ENCODE data around the gene CPNE7.

CPNE7 gene

GRCh38 chr16:89637379-89637778, 61.8 kb downstream of the CPNE7 start:
- H3K27me3 ChIP-seq (replicated peaks; ENCODE audit: control insufficient read depth, insufficient read depth, low read length, poor library complexity, severe bottlenecking) = no peaks in the 10 kb centered on the region
- H3K36me3 ChIP-seq (ENCODE audit: control insufficient read depth, insufficient read depth, low read length) = no peaks in the 10 kb centered on the region
- no peaks in the 10 kb centered on the region for H3K4me1 ChIP-seq (ENCODE audit: control insufficient read depth, insufficient read depth, low read length, poor library complexity, severe bottlenecking)
- no peak for DNase-seq
- H3K9me3 ChIP-seq (ENCODE audit: control insufficient read depth, low read length) = no peaks in the 10 kb centered on the region
- H3K27ac ChIP-seq (ENCODE audit: insufficient read depth, low read length, poor library complexity, severe bottlenecking) = no peak overlapping the region
- H3K4me3 ChIP-seq (ENCODE audit: insufficient read depth, low read depth, low read length, poor library complexity, severe bottlenecking) = no peak overlapping the region

- H3K36me3 ChIP-seq (ENCODE audit: control insufficient read depth, insufficient read depth, low read length) = no peaks in the 10 kb centered on the region
- H3K27ac ChIP-seq (ENCODE audit: insufficient read depth, low read length, poor library complexity, severe bottlenecking) = no peak overlapping the region
- no peak for DNase-seq
- no peaks in the 10 kb centered on the region for H3K9me3 ChIP-seq (ENCODE audit: control insufficient read depth, low read length)
- no peaks in the 10 kb centered on the region for H3K27me3 ChIP-seq (replicated peaks; ENCODE audit: control insufficient read depth, insufficient read depth, low read length, poor library complexity, severe bottlenecking)
- no peaks in the 10 kb centered on the region for H3K4me1 ChIP-seq (ENCODE audit: control insufficient read depth, insufficient read depth, low read length, poor library complexity, severe bottlenecking)
- no peak overlapping the region for H3K4me3 ChIP-seq (ENCODE audit: insufficient read depth, low read depth, low read length, poor library complexity, severe bottlenecking)
Measured at GRCh38 chr16:89638455-89638854, 62.9 kb downstream of the CPNE7 start.

GRCh38 chr16:89639385-89639784, 63.8 kb downstream of the CPNE7 start:
- no peak overlapping the region for H3K27ac ChIP-seq (ENCODE audit: insufficient read depth, low read length, poor library complexity, severe bottlenecking)
- DNase-seq = no peak
- H3K36me3 ChIP-seq (ENCODE audit: control insufficient read depth, insufficient read depth, low read length) = no peaks in the 10 kb centered on the region
- no peaks in the 10 kb centered on the region for H3K4me1 ChIP-seq (ENCODE audit: control insufficient read depth, insufficient read depth, low read length, poor library complexity, severe bottlenecking)
- H3K4me3 ChIP-seq (ENCODE audit: insufficient read depth, low read depth, low read length, poor library complexity, severe bottlenecking) = no peak overlapping the region
- H3K9me3 ChIP-seq (ENCODE audit: control insufficient read depth, low read length) = no peaks in the 10 kb centered on the region
- no peaks in the 10 kb centered on the region for H3K27me3 ChIP-seq (replicated peaks; ENCODE audit: control insufficient read depth, insufficient read depth, low read length, poor library complexity, severe bottlenecking)

- Histone ChIP-seq H3K4me3 (ENCODE audit: insufficient read depth, low read depth, low read length, poor library complexity, severe bottlenecking) (no peak overlapping the region), H3K36me3 (ENCODE audit: control insufficient read depth, insufficient read depth, low read length) (peaks cover 17% of the 10 kb centered on the region), H3K9me3 (ENCODE audit: control insufficient read depth, low read length) (no peaks in the 10 kb centered on the region), H3K27ac (ENCODE audit: insufficient read depth, low read length, poor library complexity, severe bottlenecking) (no peak overlapping the region), H3K27me3 (replicated peaks; ENCODE audit: control insufficient read depth, insufficient read depth, low read length, poor library complexity, severe bottlenecking) (no peaks in the 10 kb centered on the region), H3K4me1 (ENCODE audit: control insufficient read depth, insufficient read depth, low read length, poor library complexity, severe bottlenecking) (no peaks in the 10 kb centered on the region)
- no peak for DNase-seq
Measured at GRCh38 chr16:89641458-89642119, 66.0 kb downstream of the CPNE7 start.

GRCh38 chr16:89642574-89642973, 67.0 kb downstream of the CPNE7 start:
- Histone ChIP-seq H3K9me3 (ENCODE audit: control insufficient read depth, low read length) (no peaks in the 10 kb centered on the region), H3K27ac (ENCODE audit: insufficient read depth, low read length, poor library complexity, severe bottlenecking) (no peak overlapping the region), H3K36me3 (ENCODE audit: control insufficient read depth, insufficient read depth, low read length) (peaks cover 25% of the 10 kb centered on the region), H3K4me1 (ENCODE audit: control insufficient read depth, insufficient read depth, low read length, poor library complexity, severe bottlenecking) (no peaks in the 10 kb centered on the region), H3K4me3 (ENCODE audit: insufficient read depth, low read depth, low read length, poor library complexity, severe bottlenecking) (no peak overlapping the region), H3K27me3 (replicated peaks; ENCODE audit: control insufficient read depth, insufficient read depth, low read length, poor library complexity, severe bottlenecking) (no peaks in the 10 kb centered on the region)
- DNase-seq = no peak

- H3K36me3 ChIP-seq (ENCODE audit: control insufficient read depth, insufficient read depth, low read length) = peaks cover 25% of the 10 kb centered on the region
- DNase-seq = no peak
- no peak overlapping the region for H3K27ac ChIP-seq (ENCODE audit: insufficient read depth, low read length, poor library complexity, severe bottlenecking)
- H3K27me3 ChIP-seq (replicated peaks; ENCODE audit: control insufficient read depth, insufficient read depth, low read length, poor library complexity, severe bottlenecking) = no peaks in the 10 kb centered on the region
- H3K9me3 ChIP-seq (ENCODE audit: control insufficient read depth, low read length) = no peaks in the 10 kb centered on the region
- H3K4me1 ChIP-seq (ENCODE audit: control insufficient read depth, insufficient read depth, low read length, poor library complexity, severe bottlenecking) = no peaks in the 10 kb centered on the region
- H3K4me3 ChIP-seq (ENCODE audit: insufficient read depth, low read depth, low read length, poor library complexity, severe bottlenecking) = no peak overlapping the region
Measured at GRCh38 chr16:89643769-89644300, 68.3 kb downstream of the CPNE7 start.

- Histone ChIP-seq H3K27me3 (replicated peaks; ENCODE audit: control insufficient read depth, insufficient read depth, low read length, poor library complexity, severe bottlenecking) (no peaks in the 10 kb centered on the region), H3K9me3 (ENCODE audit: control insufficient read depth, low read length) (no peaks in the 10 kb centered on the region), H3K27ac (ENCODE audit: insufficient read depth, low read length, poor library complexity, severe bottlenecking) (no peak overlapping the region), H3K4me1 (ENCODE audit: control insufficient read depth, insufficient read depth, low read length, poor library complexity, severe bottlenecking) (no peaks in the 10 kb centered on the region), H3K36me3 (ENCODE audit: control insufficient read depth, insufficient read depth, low read length) (peaks cover 32% of the 10 kb centered on the region), H3K4me3 (ENCODE audit: insufficient read depth, low read depth, low read length, poor library complexity, severe bottlenecking) (no peak overlapping the region)
- DNase-seq = no peak
Measured at GRCh38 chr16:89645122-89645521, 69.6 kb downstream of the CPNE7 start.

GRCh38 chr16:89646270-89646669, 70.7 kb downstream of the CPNE7 start:
- peaks cover 34% of the 10 kb centered on the region for H3K36me3 ChIP-seq (ENCODE audit: control insufficient read depth, insufficient read depth, low read length)
- H3K27me3 ChIP-seq (replicated peaks; ENCODE audit: control insufficient read depth, insufficient read depth, low read length, poor library complexity, severe bottlenecking) = no peaks in the 10 kb centered on the region
- no peaks in the 10 kb centered on the region for H3K9me3 ChIP-seq (ENCODE audit: control insufficient read depth, low read length)
- no peak overlapping the region for H3K27ac ChIP-seq (ENCODE audit: insufficient read depth, low read length, poor library complexity, severe bottlenecking)
- no peaks in the 10 kb centered on the region for H3K4me1 ChIP-seq (ENCODE audit: control insufficient read depth, insufficient read depth, low read length, poor library complexity, severe bottlenecking)
- DNase-seq = no peak
- H3K4me3 ChIP-seq (ENCODE audit: insufficient read depth, low read depth, low read length, poor library complexity, severe bottlenecking) = no peak overlapping the region
